Right atrium auricular region (tissue), 2 donors: ENCODE results near the gene HOXA9. TPM values are rescaled to one million over a fixed set of nuclear protein-coding genes. Genes with fewer than 3 reads are reported as not detected.

Source experiments
- DNase-seq: peaks from one replicate; pipeline ENCODE4 v3.0.0-alpha.2; 2019; ENCODE audit warnings: low spot score
- H3K27ac ChIP-seq, 2 donors: fragments of 200-600 bp; sonication (generic); 1 replicate in 1 of 2; 2 replicates in 1 of 2; pipeline ENCODE4 v1.5.1; 2016 to 2019
- H3K27me3 ChIP-seq, 2 donors: fragments of 200-600 bp; sonication (generic); one replicate each; pipeline versions ENCODE4 v1.5.1 to v1.6.0; 2017 to 2019
- H3K36me3 ChIP-seq: fragments of 200-600 bp; sonication (generic); one replicate; pipeline ENCODE4 v1.5.1; 2016
- H3K4me1 ChIP-seq, 2 donors: fragments of 200-600 bp; sonication (generic); one replicate each; pipeline versions ENCODE4 v1.5.1 to v1.6.0; 2017 to 2019
- H3K4me3 ChIP-seq, 2 donors: fragments of 200-600 bp; sonication (generic); 1 replicate in 1 of 2; 2 replicates in 1 of 2; pipeline ENCODE4 v1.5.1; 2017 to 2019; ENCODE audit warnings: mild to moderate bottlenecking in 1 of 2, moderate library complexity in 1 of 2
- H3K9me3 ChIP-seq, 2 donors: fragments of 200-600 bp; sonication (generic); one replicate each; pipeline ENCODE4 v1.5.1; 2019
- CTCF ChIP-seq, 2 donors: fragments of 200-600 bp; sonication (generic); IDR thresholded peaks; one replicate each; pipeline ENCODE4 v1.5.1; 2019; ENCODE audit warnings: antibody characterized with exemption in 2 of 2
- microRNA counts, 2 donors: library from miRNA; unstranded; fragments of <30 nt; microRNA quantifications; one replicate each; lab custom pipeline; 2016 to 2017
- microRNA-seq, 2 donors: library from miRNA; unstranded; fragments of <30 nt; microRNA quantifications; one replicate each; pipeline ENCODE4, GENCODE V29; 2016 to 2017; ENCODE audit warnings: borderline number of aligned reads in 2 of 2, borderline replicate concordance in 1 of 2
- total RNA-seq, 2 donors: library from RNA; depleted of rRNA; stranded (reverse); fragments of >200 nt; gene quantifications; one replicate each; pipeline ENCODE4 v1.1.0, GENCODE V29; 2016

HOXA9 gene
- total RNA-seq, 2 donors from 2014 or later: not detected

DNA sequence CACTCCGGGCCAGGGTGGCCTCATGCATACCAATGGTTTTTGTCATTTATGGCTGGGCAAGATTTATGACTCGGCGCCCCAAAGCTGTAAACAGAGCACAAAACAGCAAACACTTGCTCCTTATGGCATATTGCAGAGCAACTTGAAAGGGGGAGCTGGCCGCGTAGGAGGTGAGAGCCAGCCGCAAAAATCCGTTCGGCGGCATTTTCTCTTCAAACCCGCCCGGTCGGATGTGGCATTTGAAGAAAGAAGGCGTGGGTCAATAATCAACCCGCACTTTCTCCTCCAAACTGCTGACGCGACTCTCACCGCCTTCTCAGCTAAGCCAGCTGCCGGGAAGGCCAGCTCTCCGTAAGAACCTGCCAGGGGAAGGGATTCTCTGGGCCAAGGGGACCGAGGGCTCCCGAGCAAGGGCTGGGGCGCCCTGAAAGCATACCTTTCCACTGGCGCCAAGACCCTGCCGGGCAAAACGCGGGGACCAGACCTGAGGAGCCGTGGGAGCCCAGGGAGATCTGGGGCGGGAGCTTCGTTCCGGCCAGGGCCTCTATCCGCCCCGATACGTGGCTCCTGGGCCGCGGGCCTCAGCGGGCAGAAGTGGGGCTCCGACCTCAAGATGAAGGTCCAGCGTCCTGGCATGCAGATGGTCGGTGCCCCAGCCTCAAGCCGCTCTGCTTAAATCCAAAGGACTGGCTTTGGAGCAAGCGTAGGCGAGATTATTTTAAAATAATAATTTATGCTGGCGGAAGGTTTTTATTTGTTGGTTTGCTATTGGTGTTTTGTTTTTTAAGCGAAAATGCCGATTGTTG lies 49.9 kb downstream of the HOXA9 start:
- H3K4me3 ChIP-seq: peak overlapping the region; percentile 5 to 31
- no peaks in the 10 kb centered on the region for H3K36me3 ChIP-seq
- peaks cover 0 to 25% of the 10 kb centered on the region in 2 donors for H3K4me1 ChIP-seq
- peak overlapping the region; percentile 9 to 62 for H3K27ac ChIP-seq
- no peak for TF ChIP-seq CTCF (IDR thresholded peaks at IDR 0.05)
- no peaks in the 10 kb centered on the region for H3K9me3 ChIP-seq
- no peak for DNase-seq
- H3K27me3 ChIP-seq: peaks cover 14 to 41% of the 10 kb centered on the region in 2 donors

DNA sequence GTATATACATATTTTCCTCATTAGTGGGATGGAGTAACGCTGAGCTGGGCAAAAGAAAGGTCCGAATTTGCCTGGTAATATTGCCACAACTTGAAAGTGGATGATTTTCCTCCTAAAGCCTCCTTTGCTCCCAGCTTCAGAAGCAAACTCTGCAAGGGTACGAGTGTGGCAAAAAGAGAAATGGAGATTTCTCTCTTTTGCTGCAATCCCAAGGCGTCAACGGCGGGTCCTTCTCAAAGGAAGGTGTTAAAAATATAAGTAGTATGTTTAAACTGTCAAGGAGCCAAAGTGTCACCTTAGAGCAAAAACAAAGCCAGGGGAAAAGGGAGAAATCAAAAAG lies 50.5 kb downstream of the HOXA9 start:
- DNase-seq: no peak
- H3K27ac ChIP-seq: peak overlapping the region; percentile 9 to 62
- H3K4me3 ChIP-seq: no peak overlapping the region
- peaks cover 14 to 41% of the 10 kb centered on the region in 2 donors for H3K27me3 ChIP-seq
- H3K9me3 ChIP-seq: no peaks in the 10 kb centered on the region
- H3K4me1 ChIP-seq: peaks cover 0 to 27% of the 10 kb centered on the region in 2 donors
- TF ChIP-seq CTCF (IDR thresholded peaks at IDR 0.05): no peak
- H3K36me3 ChIP-seq: no peaks in the 10 kb centered on the region

DNA sequence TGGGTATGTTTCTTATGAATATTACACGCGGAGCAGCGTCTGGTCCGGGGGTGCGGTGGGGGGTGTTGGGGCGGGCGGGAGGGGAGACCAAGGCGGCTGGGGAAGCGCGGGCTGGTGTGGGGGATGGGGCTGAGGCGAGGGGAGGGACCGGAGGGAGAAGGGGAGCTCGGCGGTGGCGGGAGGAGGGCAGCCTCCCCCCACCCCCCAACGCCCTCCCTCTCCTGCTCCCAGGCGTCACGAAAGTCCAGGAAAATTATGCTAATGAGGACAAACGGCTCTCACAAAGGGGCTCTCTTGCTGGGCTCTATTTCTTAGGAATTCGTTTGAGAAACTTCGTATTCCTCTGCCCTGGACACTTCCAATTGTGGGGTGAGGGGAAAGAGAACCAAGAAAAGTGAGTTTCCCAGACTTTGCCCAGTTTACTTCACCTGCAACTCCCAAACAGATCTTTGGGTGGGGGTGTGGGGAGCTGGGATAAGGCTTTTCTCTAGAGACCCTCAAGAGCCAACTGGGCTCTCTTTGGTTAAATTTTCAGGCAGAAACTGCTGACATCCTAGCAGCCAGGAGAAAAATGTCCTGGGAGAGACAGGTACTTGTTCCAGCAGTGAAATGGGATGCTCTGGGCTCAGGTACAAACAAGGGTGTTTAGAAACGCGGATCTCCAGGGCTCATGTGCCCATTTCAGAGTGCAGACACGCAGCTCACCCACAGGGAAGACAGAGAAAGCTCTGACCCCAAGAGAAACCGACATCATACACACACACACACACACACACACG lies 51.2 kb downstream of the HOXA9 start:
- Histone ChIP-seq H3K36me3 (no peaks in the 10 kb centered on the region), H3K4me1 (peaks cover 0 to 27% of the 10 kb centered on the region in 2 donors), H3K9me3 (no peaks in the 10 kb centered on the region), H3K27me3 (peaks cover 14 to 41% of the 10 kb centered on the region in 2 donors), H3K4me3 (peak overlapping the region; percentile 33 to 49), H3K27ac (peak overlapping the region; percentile 71 to 73)
- no peak for DNase-seq
- TF ChIP-seq CTCF (IDR thresholded peaks at IDR 0.05): no peak

DNA sequence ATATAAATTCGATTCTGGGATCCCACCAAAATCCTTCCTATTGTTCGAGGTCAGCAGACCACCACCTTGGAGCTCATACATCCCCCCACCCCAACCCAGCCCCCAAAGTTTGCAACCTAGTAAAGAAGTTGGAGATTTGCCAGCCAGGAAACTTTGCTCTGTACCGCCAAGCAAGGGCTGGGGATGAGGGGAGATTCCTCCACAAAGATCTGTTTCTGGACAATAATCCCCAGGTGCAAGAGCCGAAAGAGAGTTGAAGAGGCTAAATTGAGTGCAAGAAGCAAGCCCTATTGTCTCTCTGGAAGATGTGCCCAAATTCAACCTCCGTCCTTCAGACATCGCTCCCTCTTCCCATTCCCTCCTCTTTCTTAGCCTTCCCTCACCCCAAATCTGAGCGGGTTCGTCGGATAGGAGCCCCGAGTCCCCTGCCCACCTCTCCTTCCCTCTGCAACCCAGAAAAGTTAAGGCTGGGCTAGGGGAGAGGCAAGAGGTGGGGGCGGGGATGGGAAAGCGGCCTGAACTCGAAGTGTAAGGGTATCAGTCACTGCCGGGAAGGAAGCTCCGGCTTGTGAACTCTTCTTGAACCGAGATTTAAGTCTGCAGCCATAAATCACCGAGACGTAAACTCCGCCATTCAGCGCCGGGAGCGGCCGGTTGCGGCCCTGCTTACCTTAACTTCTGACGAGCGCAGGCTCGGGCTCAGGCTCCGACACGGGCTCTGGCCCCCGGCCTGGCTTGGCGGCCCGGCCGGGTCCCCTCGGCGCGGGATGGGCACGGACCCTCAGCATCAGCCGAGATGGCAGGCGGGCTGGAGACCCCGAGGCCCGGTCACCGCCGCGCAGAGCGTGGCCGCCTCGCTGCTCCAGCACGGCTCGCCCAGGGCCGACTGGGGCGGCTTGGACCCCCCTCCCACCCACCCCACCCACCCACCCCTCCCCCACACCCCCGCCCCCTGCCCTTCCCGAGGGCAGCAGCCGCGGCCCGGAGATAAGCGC lies 52.1 kb downstream of the HOXA9 start:
- H3K4me1 ChIP-seq: peaks cover 0 to 27% of the 10 kb centered on the region in 2 donors
- TF ChIP-seq CTCF (IDR thresholded peaks at IDR 0.05): no peak
- H3K27me3 ChIP-seq: peaks cover 9 to 39% of the 10 kb centered on the region in 2 donors
- peak overlapping the region; percentile 33 to 49 for H3K4me3 ChIP-seq
- no peak for DNase-seq
- H3K36me3 ChIP-seq: no peaks in the 10 kb centered on the region
- H3K9me3 ChIP-seq: no peaks in the 10 kb centered on the region
- peak overlapping the region; percentile 71 to 73 for H3K27ac ChIP-seq

MicroRNA genes within 50 kb of the gene (microRNA counts, 767-probe panel; counts per million panel counts)
- 0 to 1,767 counts per million in 2 donors for microRNA hsa-miR-196b-5p (lab: Ali Mortazavi, UCI)

Small RNA genes within 50 kb of the gene (microRNA-seq; reads per million reads assigned to microRNA genes)
- 31.2 to 36.1 reads per million in 2 donors for gene MIR196B

Other genes with a start within 250 kb of the HOXA9 start
- gene HOXA1, start 69.5 kb downstream of the HOXA9 start, total RNA-seq: under 1 TPM in 1 of 2 donors, not detected in 1; 0.20 TPM
- under 1 TPM; 0.16 to 0.33 TPM for gene HOXA2, start 62.9 kb downstream of the HOXA9 start, total RNA-seq
- 1 to 10 TPM in 1 of 2 donors, under 1 TPM in 1; 0.59 to 1.2 TPM for gene HOXA4, start 34.8 kb downstream of the HOXA9 start, total RNA-seq
- gene HOXA5, start 21.9 kb downstream of the HOXA9 start, total RNA-seq: under 1 TPM; 0.24 to 0.96 TPM
- gene HOXA6, start 17.8 kb downstream of the HOXA9 start, total RNA-seq: not detected
- under 1 TPM; 0.28 to 0.30 TPM for gene HOXA3, start 13.0 kb downstream of the HOXA9 start, total RNA-seq
- not detected for gene HOXA7, start 8.9 kb downstream of the HOXA9 start, total RNA-seq
- not detected for gene HOXA10, start 8.8 kb upstream of the HOXA9 start, total RNA-seq
- gene HOXA11, start 19.7 kb upstream of the HOXA9 start, total RNA-seq: not detected
- gene HOXA13, start 34.6 kb upstream of the HOXA9 start, total RNA-seq: not detected
- gene EVX1, start 77.3 kb upstream of the HOXA9 start, total RNA-seq: not detected